GM18873 (cell line): Measurements from ENCODE around the gene NFATC1.

ENCODE experiments used
- ATAC-seq: cut with Tn5 transposase; IDR thresholded peaks from one replicate; pipeline ENCODE4 v1.9.1; 2021; ENCODE audit warnings: mild to moderate bottlenecking, moderate library complexity, moderate number of reproducible peaks; ENCODE audit not compliant: unreplicated experiment, low FRiP score

The NFATC1 gene

GRCh38 chr18:79395761-79396404 lies at the start of gene NFATC1:
NFATC1 (plus strand) TSS chr18:79395930; CDS start chr18:79396225, 295 bp downstream.
- no peak for ATAC-seq

DNA sequence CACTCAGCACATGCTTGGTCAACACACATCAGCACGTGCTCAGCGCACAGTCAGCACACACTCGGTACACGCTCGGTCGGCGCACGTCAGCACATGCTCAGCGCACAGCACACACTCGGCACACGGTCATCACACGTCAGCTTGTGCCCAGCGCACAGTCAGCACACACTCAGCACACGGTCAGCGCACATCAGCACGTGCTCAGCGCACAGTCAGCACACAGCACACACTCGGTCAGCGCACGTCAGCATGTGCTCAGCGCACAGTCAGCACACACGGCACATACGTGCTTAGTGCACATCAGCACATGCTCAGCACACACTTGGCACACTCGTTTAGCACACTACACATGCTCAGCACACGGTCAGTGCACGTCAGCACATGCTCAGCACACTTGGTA lies 49.7 kb upstream of the NFATC1 start:
- ATAC-seq: no peak

DNA sequence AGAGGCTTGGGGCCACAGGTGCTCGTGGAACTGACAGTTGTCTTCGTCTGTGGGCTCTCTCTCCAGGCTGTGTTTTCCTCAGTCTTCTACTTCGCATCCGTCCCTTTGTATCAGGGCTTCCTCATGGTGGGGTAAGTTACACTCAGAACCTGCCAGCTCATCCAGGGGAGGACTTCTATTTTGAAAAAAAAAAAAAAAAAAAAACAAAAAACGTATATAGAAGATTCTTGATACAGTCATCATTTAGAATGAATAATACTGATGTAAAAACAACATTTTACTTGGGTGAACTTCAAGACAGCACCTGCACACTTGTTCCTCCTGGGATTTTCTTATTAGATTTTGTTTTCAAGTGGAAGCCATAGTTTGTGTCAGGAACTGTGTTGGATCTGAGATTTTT lies 47.7 kb upstream of the NFATC1 start:
- no peak for ATAC-seq

- no peak for ATAC-seq
Observed at GRCh38 chr18:79352432-79352831, 43.3 kb upstream of the NFATC1 start.

GRCh38 chr18:79353267-79353666 lies 42.5 kb upstream of the NFATC1 start:
- ATAC-seq: no peak

GRCh38 chr18:79354350-79354749 lies 41.4 kb upstream of the NFATC1 start:
- no peak for ATAC-seq

DNA sequence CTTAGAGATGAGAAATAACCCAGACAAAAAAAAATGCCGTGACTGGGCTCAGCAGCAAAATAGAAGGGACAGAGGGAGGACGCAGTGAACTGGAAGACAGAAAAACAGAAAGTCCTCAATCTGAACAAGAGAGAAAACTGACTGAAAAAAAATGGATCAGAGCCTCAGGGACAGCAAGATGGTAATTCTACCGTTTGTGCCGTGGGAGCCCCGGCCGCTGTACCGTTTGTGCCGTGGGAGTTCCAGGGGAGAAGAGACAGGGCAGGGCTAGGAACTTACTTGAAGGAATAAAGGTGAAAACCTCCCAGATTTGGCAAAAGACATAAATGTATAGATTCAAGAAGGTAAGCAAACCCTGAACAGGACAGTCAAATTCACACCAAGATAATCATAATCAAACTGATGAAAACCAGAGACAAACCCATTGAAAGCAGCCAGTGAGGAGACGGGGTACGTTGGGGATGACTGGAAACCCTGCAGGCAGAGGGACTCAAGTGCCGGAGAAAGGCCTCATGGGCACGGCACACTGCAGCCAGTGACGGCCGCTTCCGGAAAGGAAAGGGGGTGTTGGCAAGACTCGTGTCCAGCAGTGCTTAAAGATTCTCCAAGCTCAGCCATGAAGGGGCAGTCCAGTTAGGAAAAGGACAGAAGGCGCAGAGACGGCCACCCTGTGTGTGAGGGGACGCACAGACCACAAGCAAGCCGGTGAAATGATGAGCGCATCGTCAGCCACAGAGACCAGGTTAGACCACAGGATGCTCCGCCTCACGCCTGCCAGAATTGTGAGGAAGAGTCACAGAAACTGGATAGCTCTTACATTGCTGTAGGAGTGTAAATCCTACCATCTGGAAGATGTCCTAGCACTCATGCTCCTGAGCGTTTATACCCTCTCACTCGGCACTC lies 40.0 kb upstream of the NFATC1 start:
- peak; percentile 48 for ATAC-seq

DNA sequence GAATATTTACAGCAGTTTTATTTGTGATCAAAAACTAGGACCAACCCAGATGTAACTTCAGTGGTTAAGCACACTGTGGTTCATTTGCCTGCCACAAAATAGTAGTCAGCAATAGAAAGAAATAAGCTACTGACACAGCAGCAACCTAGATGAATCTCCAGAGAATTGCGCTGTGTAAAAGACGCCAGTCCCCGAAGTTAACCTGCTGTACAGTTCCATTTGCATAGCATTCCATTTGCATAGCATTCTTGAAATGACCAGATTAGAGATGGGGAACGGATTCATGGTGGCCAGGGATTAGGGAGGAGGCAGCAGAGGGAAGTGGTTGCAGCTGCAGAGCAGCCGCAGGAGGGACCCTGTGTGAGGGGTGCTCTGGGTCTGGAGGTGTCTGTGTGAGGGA lies 39.3 kb upstream of the NFATC1 start:
- ATAC-seq: peak; percentile 90

DNA sequence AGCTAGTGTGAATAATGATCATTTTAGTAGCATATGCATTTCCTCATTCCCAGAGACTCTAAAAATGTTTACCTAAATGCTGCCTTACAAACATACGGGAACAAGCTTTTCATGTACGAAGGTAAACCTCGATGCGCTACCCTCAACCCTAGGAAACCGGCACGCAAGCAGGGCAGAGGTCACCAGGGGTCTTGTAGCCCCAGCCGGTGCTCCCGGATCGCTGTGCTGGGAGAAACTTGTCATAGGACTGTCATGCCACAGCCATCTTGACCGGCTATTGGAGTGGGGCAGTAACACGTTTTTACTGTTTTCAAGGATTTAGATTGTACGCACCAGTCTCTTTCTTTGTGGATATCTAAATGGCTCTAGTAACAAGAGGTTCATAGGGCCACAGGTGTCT lies 34.8 kb upstream of the NFATC1 start:
- ATAC-seq: no peak

GRCh38 chr18:79361766-79362522 lies 33.8 kb upstream of the NFATC1 start:
- ATAC-seq: no peak

GRCh38 chr18:79365701-79366100 lies 30.0 kb upstream of the NFATC1 start:
- ATAC-seq: no peak

GRCh38 chr18:79366177-79367094 lies 29.3 kb upstream of the NFATC1 start:
- ATAC-seq: no peak

DNA sequence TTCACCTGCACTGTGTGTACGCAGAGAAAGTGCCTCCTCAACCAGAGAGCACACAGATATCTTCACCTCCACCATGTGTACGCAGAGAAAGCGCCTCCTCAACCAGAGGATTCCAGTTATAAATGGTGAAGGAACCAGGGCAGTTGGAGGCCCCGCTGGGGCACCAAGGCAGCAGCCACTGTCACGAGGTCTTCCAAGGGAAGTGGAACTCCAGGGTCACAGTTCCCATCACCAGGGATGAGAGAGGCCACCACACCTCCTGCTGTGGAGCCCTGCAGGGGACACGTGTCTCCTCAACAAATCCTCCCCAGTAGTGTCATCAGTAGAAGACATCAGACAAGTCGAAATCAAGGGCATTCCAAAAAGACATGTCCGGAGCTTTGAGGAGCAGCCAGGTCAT lies 28.2 kb upstream of the NFATC1 start:
- no peak for ATAC-seq

DNA sequence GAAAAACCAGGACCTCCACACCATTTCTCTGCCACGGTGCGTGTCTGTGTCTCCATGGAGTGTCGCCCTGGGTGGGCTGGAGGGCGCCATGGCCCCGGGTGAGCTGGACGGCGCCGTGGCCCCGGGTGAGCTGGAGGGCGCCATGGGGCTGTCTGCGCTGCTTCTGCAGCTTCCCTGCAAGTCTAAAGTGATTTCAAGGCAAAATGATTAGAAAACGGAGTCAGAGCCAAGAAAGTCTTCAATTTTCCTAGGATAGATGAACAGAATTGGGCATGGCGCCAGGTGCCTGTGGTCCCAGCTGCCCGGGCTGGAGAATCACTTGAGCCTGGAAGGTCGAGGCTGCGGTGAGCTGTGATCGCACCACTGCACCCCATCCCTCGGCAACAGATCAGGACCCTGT lies 27.7 kb upstream of the NFATC1 start:
- ATAC-seq: no peak

DNA sequence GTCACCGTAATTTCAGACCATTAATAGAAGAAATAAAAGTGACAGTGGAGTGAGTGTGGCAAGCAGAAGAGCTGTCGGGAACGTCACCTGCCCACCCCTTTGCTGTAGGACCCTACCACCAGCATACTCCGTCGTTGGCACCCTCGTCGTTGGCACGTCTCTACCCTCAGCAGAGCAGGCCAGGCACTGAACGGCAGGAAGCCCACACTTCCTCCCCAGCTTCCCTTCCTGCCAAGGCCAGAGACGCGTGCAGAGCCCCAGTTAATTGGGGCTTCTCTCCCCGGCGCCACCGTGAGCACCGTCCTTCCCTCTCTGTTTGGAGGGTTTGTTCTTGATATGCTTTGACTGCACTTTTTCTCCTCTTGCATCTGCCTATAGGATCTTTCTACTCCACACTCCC lies 27.0 kb upstream of the NFATC1 start:
- no peak for ATAC-seq

DNA sequence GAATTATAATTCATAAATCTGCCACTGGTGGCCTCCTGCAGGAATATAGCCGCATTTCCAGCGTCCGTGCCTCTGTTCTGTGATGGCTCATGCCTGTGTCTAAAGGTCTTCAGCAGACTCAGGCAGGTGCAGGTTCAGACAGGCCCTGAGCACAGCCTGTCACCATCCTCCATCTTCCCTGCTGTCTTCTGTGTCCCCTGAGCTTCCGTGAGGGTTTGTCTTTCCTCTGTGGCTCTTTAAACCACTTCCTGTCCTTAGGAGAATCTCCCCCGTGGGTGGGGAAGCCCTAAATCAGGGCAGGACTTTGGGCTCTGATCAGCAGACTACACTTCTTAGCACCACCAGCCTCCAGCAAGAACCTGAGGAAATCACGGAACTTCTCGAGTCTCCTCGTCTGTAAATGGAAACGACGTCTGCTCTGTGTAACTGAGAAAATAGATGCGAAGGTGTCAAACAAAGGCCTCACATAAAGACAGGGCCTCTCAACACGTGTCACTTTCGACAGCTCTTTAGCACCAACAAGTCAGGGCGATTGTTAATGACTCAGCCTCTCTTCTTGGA lies 24.1 kb upstream of the NFATC1 start:
- ATAC-seq: no peak

DNA sequence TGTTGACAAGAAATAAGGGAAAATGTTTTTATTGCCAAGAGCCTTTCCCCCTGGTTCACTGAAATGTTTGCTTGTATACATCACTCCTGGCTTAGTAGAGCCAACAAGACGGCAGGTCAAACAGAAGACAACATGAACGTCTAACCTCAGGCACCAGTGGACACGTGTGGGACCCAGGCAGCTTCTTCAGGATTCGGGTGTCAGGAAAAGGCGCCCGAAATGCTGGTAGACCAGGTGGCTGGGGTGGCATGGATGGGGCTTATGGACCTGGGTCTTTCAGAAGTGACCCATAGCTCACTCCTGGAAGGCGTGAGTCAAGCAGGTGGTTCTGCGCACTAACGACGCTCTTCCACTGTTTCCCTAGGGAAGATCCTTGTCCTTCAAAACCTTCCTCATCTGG lies 23.3 kb upstream of the NFATC1 start:
- ATAC-seq: no peak

DNA sequence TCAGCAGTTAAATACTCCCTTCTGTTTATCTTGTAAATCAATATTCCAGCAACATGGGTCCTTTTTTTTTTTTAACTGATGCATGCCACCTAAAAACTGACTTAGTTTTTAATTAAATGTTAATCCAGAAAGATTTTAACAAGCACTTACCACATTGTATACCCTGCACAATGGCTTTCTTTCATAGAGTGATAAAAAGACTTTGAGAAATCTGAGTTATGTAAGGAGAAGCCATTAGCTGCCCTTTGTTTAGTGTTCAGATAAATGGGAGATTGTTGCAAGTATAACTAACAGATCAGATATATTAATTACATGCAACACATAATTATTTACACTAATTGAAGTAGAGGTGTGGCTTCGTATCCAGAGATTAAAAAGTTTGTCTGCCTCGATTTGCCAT lies 22.7 kb upstream of the NFATC1 start:
- no peak for ATAC-seq

DNA sequence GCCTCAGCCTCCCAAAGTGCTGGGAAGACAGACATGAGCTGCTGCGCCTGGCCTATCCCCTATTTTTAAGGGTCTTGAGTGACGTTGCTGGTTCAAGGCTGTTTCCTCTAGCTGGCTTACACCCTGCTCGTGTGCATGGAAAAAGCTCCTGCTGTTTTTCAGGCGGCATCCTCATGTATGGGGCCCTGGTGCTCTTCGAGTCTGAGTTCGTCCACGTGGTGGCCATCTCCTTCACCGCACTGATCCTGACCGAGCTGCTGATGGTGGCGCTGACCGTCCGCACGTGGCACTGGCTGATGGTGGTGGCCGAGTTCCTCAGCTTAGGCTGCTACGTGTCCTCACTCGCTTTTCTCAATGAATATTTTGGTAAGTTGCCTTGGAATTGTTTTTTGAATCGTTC lies 22.0 kb upstream of the NFATC1 start:
- ATAC-seq: no peak
